Prostate gland (tissue), 2 donors: ENCODE results near the gene TPD52L1. TPM values are rescaled to one million over a fixed set of nuclear protein-coding genes. Genes with fewer than 3 reads are reported as not detected.

ENCODE experiments used
- DNase-seq: peaks from one replicate; pipeline ENCODE4 v3.0.0-alpha.2; 2019; ENCODE audit warnings: low spot score
- H3K27ac ChIP-seq, 2 donors: fragments of 200-600 bp; sonication (generic); 2 replicates each; pipeline ENCODE4 v1.5.1; 2017 to 2019
- H3K27me3 ChIP-seq: fragments of 200-600 bp; sonication (generic); replicated peaks from 2 replicates; pipeline ENCODE4 v1.5.1; 2019; ENCODE audit not compliant: insufficient read depth
- H3K36me3 ChIP-seq, 2 donors: fragments of 200-600 bp; sonication (generic); 1 replicate in 1 of 2; 2 replicates in 1 of 2; pipeline versions ENCODE4 v1.5.1 to v1.8.1; 2017 to 2019
- H3K4me1 ChIP-seq: fragments of 200-600 bp; sonication (generic); replicated peaks from 2 replicates; pipeline ENCODE4 v1.5.1; 2019
- H3K4me3 ChIP-seq, 2 donors: fragments of 200-600 bp; sonication (generic); 2 replicates each; pipeline ENCODE4 v1.5.1; 2017 to 2019
- H3K9me3 ChIP-seq: fragments of 200-600 bp; sonication (generic); 2 replicates; pipeline ENCODE4 v1.5.1; 2017
- POLR2A ChIP-seq: fragments of 450-650 bp; IDR thresholded peaks from one replicate; pipeline ENCODE4 v1.6.1; 2016; ENCODE audit warnings: antibody characterized with exemption, mild to moderate bottlenecking
- POLR2AphosphoS5 ChIP-seq: sonication (generic); formaldehyde crosslinking; IDR thresholded peaks from one replicate; pipeline ENCODE4 v1.6.1; 2017; ENCODE audit warnings: antibody characterized with exemption
- WGBS: methylation state at CpG from one replicate; pipeline ENCODE4 v1.1.5; 2018; 5-methylcytosine and 5-hydroxymethylcytosine counted together
- intact Hi-C: fragments of 100-400 bp; cut with DNase I; formaldehyde crosslinking; loops from one replicate; pipeline ENCODE4 v1.14.2; 2022
- total RNA-seq, 2 donors: library from RNA; depleted of rRNA; stranded (reverse); fragments of >200 nt; gene quantifications; one replicate each; pipeline ENCODE4 v1.1.0, GENCODE V29; 2016
- TF ChIP-seq, protein P1 (sequence below), 4 experiments: fragments of 200-600 bp in 2 of 4; fragments of 450-650 bp in 2 of 4; sonication (generic) in 2 of 4; IDR thresholded peaks; 1 replicate in 3 of 4; 2 replicates in 1 of 4; pipeline ENCODE4 v1.5.1; 2016 to 2019; ENCODE audit warnings: antibody characterized with exemption in 4 of 4, mild to moderate bottlenecking in 2 of 4, moderate library complexity in 2 of 4

TPD52L1 gene
- total RNA-seq, 2 donors from 2014 or later, result 63.9 to 105 TPM

- Histone ChIP-seq H3K4me1 (no peaks in the 10 kb centered on the region), H3K27me3 (no peaks in the 10 kb centered on the region), H3K27ac (no peak overlapping the region), H3K36me3 (no peaks in the 10 kb centered on the region), H3K4me3 (no peak overlapping the region), H3K9me3 (no peaks in the 10 kb centered on the region)
- intact Hi-C loops, result no loop called here
- TF ChIP-seq POLR2A (no peak), POLR2AphosphoS5 (no peak)
- TF ChIP-seq, protein P1, sequence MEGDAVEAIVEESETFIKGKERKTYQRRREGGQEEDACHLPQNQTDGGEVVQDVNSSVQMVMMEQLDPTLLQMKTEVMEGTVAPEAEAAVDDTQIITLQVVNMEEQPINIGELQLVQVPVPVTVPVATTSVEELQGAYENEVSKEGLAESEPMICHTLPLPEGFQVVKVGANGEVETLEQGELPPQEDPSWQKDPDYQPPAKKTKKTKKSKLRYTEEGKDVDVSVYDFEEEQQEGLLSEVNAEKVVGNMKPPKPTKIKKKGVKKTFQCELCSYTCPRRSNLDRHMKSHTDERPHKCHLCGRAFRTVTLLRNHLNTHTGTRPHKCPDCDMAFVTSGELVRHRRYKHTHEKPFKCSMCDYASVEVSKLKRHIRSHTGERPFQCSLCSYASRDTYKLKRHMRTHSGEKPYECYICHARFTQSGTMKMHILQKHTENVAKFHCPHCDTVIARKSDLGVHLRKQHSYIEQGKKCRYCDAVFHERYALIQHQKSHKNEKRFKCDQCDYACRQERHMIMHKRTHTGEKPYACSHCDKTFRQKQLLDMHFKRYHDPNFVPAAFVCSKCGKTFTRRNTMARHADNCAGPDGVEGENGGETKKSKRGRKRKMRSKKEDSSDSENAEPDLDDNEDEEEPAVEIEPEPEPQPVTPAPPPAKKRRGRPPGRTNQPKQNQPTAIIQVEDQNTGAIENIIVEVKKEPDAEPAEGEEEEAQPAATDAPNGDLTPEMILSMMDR (IDR thresholded peaks at IDR 0.05), result no peak
- WGBS, result 85% methylated on average over 7 of the region's 7 CpGs
- DNase-seq, result no peak
These were observed 115.9 kb downstream of the TPD52L1 start for GRCh38 chr6:125269328-125269985.

DNA sequence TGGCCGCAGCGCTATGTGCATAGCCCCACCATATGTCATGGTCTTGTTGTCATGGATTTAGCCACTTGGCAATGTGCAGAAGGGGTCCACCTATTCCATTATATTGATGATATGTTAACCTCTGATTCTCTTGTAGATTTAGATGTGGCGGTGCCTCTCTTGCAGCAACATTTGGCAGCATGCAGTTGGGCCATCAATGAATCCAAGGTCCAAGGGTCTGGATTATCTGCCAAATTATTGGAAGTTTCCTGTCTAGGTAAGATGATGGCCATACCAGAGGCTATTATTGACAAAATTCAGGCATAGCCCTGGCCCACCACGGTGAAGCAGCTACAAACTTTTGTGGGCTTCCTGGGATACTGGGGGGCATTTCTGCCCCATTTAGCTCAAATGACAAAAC lies 116.8 kb downstream of the TPD52L1 start:
- intact Hi-C loops, result no loop called here
- Histone ChIP-seq H3K36me3 (no peaks in the 10 kb centered on the region), H3K27ac (no peak overlapping the region), H3K4me1 (no peaks in the 10 kb centered on the region), H3K27me3 (no peaks in the 10 kb centered on the region), H3K9me3 (no peaks in the 10 kb centered on the region), H3K4me3 (no peak overlapping the region)
- TF ChIP-seq POLR2AphosphoS5 (no peak), POLR2A (no peak)
- TF ChIP-seq, protein P1 (IDR thresholded peaks at IDR 0.05), result no peak
- WGBS, result 100% methylated on average over 4 of the region's 4 CpGs
- DNase-seq, result no peak

DNA sequence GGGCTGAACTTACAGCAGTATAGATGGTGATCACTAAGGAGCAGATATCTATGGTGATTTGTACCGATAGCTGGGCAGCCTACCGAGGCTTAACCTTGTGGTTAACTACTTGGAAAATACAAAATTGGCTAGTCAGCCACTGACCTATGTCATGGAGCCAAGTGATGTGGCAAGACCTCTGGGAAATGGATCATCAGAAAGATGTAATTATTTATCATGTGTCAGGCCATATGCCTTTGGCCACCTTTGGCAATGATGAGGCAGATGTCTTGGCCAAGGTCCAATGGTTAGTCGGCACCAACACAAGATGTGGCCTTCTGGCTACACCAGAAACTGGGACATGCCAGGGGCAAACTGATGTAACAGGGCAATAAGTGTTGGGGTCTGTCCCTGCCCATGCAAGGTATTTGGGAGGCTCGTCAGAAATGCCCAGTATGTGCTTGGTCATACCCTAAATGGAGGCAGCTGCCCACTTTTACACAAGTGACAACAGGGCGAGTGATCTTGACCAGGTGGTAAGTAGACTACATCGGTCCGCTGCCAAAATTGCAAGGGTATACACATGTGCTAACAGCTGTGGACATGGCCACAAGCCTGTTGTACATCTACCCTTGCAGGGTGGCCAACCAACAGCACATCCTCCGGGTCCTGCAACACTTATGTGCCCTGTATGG lies 118.0 kb downstream of the TPD52L1 start:
- DNase-seq, result no peak
- no peaks in the 10 kb centered on the region for H3K9me3 ChIP-seq
- no peaks in the 10 kb centered on the region for H3K27me3 ChIP-seq
- H3K36me3 ChIP-seq, result no peaks in the 10 kb centered on the region
- intact Hi-C loops, result no loop called here
- no peaks in the 10 kb centered on the region for H3K4me1 ChIP-seq
- TF ChIP-seq POLR2A, result no peak
- no peak for TF ChIP-seq POLR2AphosphoS5
- TF ChIP-seq, protein P1 (IDR thresholded peaks at IDR 0.05), result no peak
- no peak overlapping the region for H3K4me3 ChIP-seq
- H3K27ac ChIP-seq, result no peak overlapping the region
- 95% methylated on average over 8 of the region's 8 CpGs for WGBS

DNA sequence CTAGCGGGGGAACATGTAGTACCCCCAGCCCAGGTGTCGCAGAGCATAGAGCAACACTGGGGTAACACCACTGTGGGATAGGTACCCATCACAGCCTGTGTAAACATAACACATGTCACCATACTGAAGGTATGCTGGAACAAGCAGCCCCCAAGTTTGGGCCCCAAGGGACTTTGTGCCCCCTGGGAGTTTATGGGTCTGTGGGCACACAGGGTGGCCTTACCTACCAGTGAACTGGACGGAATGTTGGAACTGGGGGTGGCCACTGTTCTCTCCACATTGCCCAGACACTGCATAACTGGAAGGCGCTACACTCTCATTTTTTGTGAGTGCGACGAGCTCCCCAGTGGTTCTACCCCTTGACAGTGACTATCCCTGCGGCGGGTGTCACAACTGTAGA lies 119.7 kb downstream of the TPD52L1 start:
- no peaks in the 10 kb centered on the region for H3K27me3 ChIP-seq
- intact Hi-C loops, result no loop called here
- WGBS, result 98% methylated on average over 8 of the region's 8 CpGs
- no peak for DNase-seq
- no peak overlapping the region for H3K4me3 ChIP-seq
- TF ChIP-seq, protein P1 (IDR thresholded peaks at IDR 0.05), result no peak
- TF ChIP-seq POLR2A (no peak), POLR2AphosphoS5 (no peak)
- no peak overlapping the region for H3K27ac ChIP-seq
- H3K4me1 ChIP-seq, result no peaks in the 10 kb centered on the region
- H3K9me3 ChIP-seq, result no peaks in the 10 kb centered on the region
- H3K36me3 ChIP-seq, result no peaks in the 10 kb centered on the region

GRCh38 chr6:125273965-125274364 lies 120.4 kb downstream of the TPD52L1 start:
- 85% methylated on average over 7 of the region's 7 CpGs for WGBS
- Histone ChIP-seq H3K27me3 (no peaks in the 10 kb centered on the region), H3K4me1 (no peaks in the 10 kb centered on the region), H3K4me3 (no peak overlapping the region), H3K36me3 (no peaks in the 10 kb centered on the region), H3K27ac (no peak overlapping the region), H3K9me3 (no peaks in the 10 kb centered on the region)
- intact Hi-C loops, result no loop called here
- no peak for DNase-seq
- no peak for TF ChIP-seq POLR2AphosphoS5
- no peak for TF ChIP-seq POLR2A
